HG02623 (cell line): Measurements from ENCODE around the gene C5.
"Not testable (repeated sequence)": the region's sequence is repeated elsewhere in the genome, so short reads cannot be mapped to it uniquely, and the experiment has no call there.

Source experiments
- ATAC-seq: cut with Tn5 transposase; IDR thresholded peaks from one replicate; pipeline ENCODE4 v1.9.1; 2021; ENCODE audit warnings: moderate library complexity; ENCODE audit not compliant: unreplicated experiment

The C5 gene

GRCh38 chr9:121048618-121049017 is 1.5 kb downstream of the C5 start:
- no peak for ATAC-seq

GRCh38 chr9:121048175-121048574 is 1.9 kb downstream of the C5 start:
- ATAC-seq: no peak

GRCh38 chr9:121038804-121039203 is 11.3 kb downstream of the C5 start:
- no peak for ATAC-seq

- no peak for ATAC-seq
Observed at GRCh38 chr9:121038362-121038761, 11.7 kb downstream of the C5 start.

- ATAC-seq: not testable (repeated sequence)
Observed at GRCh38 chr9:121035717-121036116, 14.4 kb downstream of the C5 start.

GRCh38 chr9:121034529-121034928 is 15.5 kb downstream of the C5 start:
- ATAC-seq: no peak

- ATAC-seq: no peak
Observed at GRCh38 chr9:121029469-121029868, 20.6 kb downstream of the C5 start.

- ATAC-seq: not testable (repeated sequence)
Observed at GRCh38 chr9:121028285-121028684, 21.8 kb downstream of the C5 start.

GRCh38 chr9:121026768-121027167 is 23.3 kb downstream of the C5 start:
- no peak for ATAC-seq

GRCh38 chr9:121026260-121026691 is 23.8 kb downstream of the C5 start:
- ATAC-seq: no peak

- no peak for ATAC-seq
Observed at GRCh38 chr9:121024237-121024636, 25.8 kb downstream of the C5 start.

- ATAC-seq: no peak
Observed at GRCh38 chr9:121023064-121023463, 27.0 kb downstream of the C5 start.

GRCh38 chr9:121021301-121021700 is 28.8 kb downstream of the C5 start:
- no peak for ATAC-seq

GRCh38 chr9:121019273-121019672 is 30.8 kb downstream of the C5 start:
- ATAC-seq: no peak

- no peak for ATAC-seq
Observed at GRCh38 chr9:121013911-121014310, 36.2 kb downstream of the C5 start.

GRCh38 chr9:121009650-121010049 is 40.4 kb downstream of the C5 start:
- no peak for ATAC-seq

- no peak for ATAC-seq
Observed at GRCh38 chr9:120999317-120999716, 50.8 kb downstream of the C5 start.

- no peak for ATAC-seq
Observed at GRCh38 chr9:120998111-120998510, 52.0 kb downstream of the C5 start.

GRCh38 chr9:120997502-120997901 is 52.6 kb downstream of the C5 start:
- ATAC-seq: no peak

- ATAC-seq: no peak
Observed at GRCh38 chr9:120996409-120996808, 53.7 kb downstream of the C5 start.

- ATAC-seq: no peak
Observed at GRCh38 chr9:120989065-120989464, 61.0 kb downstream of the C5 start.

- no peak for ATAC-seq
Observed at GRCh38 chr9:120985819-120986222, 64.3 kb downstream of the C5 start.

GRCh38 chr9:120983259-120983837 is 66.7 kb downstream of the C5 start:
- ATAC-seq: no peak
